PC-3 (cell line): ENCODE measurements around the gene CDH6. TPM values are rescaled to one million over a fixed set of nuclear protein-coding genes. Genes with fewer than 3 reads are reported as not detected.

Experiments
- ATAC-seq: fragments of 200-7000 bp; cut with Tn5 transposase; 2 replicates; pipeline ENCODE4 v1.9.1; 2020; ENCODE audit warnings: mild to moderate bottlenecking, moderate library complexity
- BruUV-seq: library from RNA; stranded (reverse); fragments of 400-500 nt; replicated peaks from 2 replicates; lab custom pipeline; 2021; lab: Mats Ljungman, UMichigan
- CTCF ChIA-PET: fragments of 300-600 bp; sonication (Branson Sonifier 250); formaldehyde crosslinking; loops from one replicate; lab custom pipeline; 2022; ENCODE audit warnings: antibody characterized with exemption; lab: Charles Lee
- POLR2A ChIA-PET: fragments of 300-600 bp; sonication (Branson Sonifier 250); formaldehyde crosslinking; loops from one replicate; lab custom pipeline; 2022; ENCODE audit warnings: antibody characterized with exemption; ENCODE audit not compliant: unreplicated experiment; lab: Charles Lee
- DNase-seq: peaks from one replicate; pipeline ENCODE4 v3.0.0-alpha.2; 2015
- H2AFZ ChIP-seq: fragments of 300-600 bp; sonication (generic); 2 replicates; pipeline ENCODE4 v1.6.0; 2016; ENCODE audit warnings: antibody characterized with exemption, low read length
- H3F3A ChIP-seq: fragments of 300-600 bp; sonication (generic); one replicate; pipeline ENCODE4 v1.6.0; 2017; ENCODE audit warnings: antibody characterized with exemption, low read length, control low read depth, mild to moderate bottlenecking; ENCODE audit not compliant: unreplicated experiment
- H3K27ac ChIP-seq: fragments of 300-600 bp; sonication (generic); 2 replicates; pipeline ENCODE4 v1.5.1; 2016; ENCODE audit warnings: mild to moderate bottlenecking, low read length
- H3K27me3 ChIP-seq: fragments of 300-600 bp; sonication (generic); 2 replicates; pipeline ENCODE4 v1.6.1; 2016; ENCODE audit warnings: low read length, mixed read lengths
- H3K36me3 ChIP-seq: fragments of 300-600 bp; sonication (generic); 2 replicates; pipeline ENCODE4 v1.6.1; 2016; ENCODE audit warnings: low read depth, mixed run types, low read length, mixed read lengths
- H3K4me1 ChIP-seq: fragments of 300-600 bp; sonication (generic); 2 replicates; pipeline ENCODE4 v1.5.1; 2016; ENCODE audit warnings: low read length; ENCODE audit not compliant: insufficient read depth
- H3K4me2 ChIP-seq: fragments of 300-600 bp; sonication (generic); 2 replicates; pipeline ENCODE4 v1.6.0; 2016; ENCODE audit warnings: low read length
- H3K4me3 ChIP-seq: fragments of 300-600 bp; sonication (generic); 2 replicates; pipeline ENCODE4 v1.5.1; 2016; ENCODE audit warnings: mild to moderate bottlenecking, low read length, mixed read lengths
- H3K79me2 ChIP-seq: fragments of 300-600 bp; sonication (generic); 2 replicates; pipeline ENCODE4 v1.6.1; 2017; ENCODE audit warnings: low read length, mixed read lengths
- H3K9ac ChIP-seq: fragments of 300-600 bp; sonication (generic); 2 replicates; pipeline ENCODE4 v1.6.0; 2016; ENCODE audit warnings: mild to moderate bottlenecking, low read length
- H3K9me2 ChIP-seq: fragments of 300-600 bp; sonication (generic); replicated peaks from 2 replicates; pipeline ENCODE4 v1.6.1; 2016; ENCODE audit warnings: mixed run types, low read length, mixed read lengths
- H3K9me3 ChIP-seq: fragments of 300-600 bp; sonication (generic); 2 replicates; pipeline ENCODE4 v1.6.1; 2016; ENCODE audit warnings: low read length, mixed read lengths
- H4K20me1 ChIP-seq: fragments of 300-600 bp; sonication (generic); 2 replicates; pipeline ENCODE4 v1.6.1; 2016; ENCODE audit warnings: low read length, mixed read lengths
- EZH2 ChIP-seq: fragments of 300-600 bp; sonication (generic); IDR thresholded peaks from one replicate; pipeline ENCODE4 v1.6.1; 2017; ENCODE audit warnings: antibody characterized with exemption, mild to moderate bottlenecking, low read length; ENCODE audit not compliant: unreplicated experiment
- EZH2phosphoT487 ChIP-seq: fragments of 300-600 bp; sonication (generic); IDR thresholded peaks from 2 replicates; pipeline ENCODE4 v1.6.1; 2018; ENCODE audit warnings: mild to moderate bottlenecking, antibody characterized with exemption, low read length, borderline replicate concordance
- intact Hi-C: fragments of 100-400 bp; cut with micrococcal nuclease; formaldehyde crosslinking; loops from 2 replicates; pipeline ENCODE4 v1.9.0; 2023
- total RNA-seq: library from RNA; depleted of rRNA; stranded (reverse); fragments of >200 nt; gene quantifications from 2 replicates; pipeline ENCODE4 v1.2.3, GENCODE V29; 2014
- TF ChIP-seq, protein P1 (sequence below): fragments of 300-600 bp; sonication (generic); conservative IDR thresholded peaks from 2 replicates; pipeline ENCODE4 v1.5.1; 2017; ENCODE audit warnings: antibody characterized with exemption, low read depth, mild to moderate bottlenecking, low read length

Gene CDH6
- total RNA-seq, 1 experiment from 2014 or later = 1.9 TPM

DNA sequence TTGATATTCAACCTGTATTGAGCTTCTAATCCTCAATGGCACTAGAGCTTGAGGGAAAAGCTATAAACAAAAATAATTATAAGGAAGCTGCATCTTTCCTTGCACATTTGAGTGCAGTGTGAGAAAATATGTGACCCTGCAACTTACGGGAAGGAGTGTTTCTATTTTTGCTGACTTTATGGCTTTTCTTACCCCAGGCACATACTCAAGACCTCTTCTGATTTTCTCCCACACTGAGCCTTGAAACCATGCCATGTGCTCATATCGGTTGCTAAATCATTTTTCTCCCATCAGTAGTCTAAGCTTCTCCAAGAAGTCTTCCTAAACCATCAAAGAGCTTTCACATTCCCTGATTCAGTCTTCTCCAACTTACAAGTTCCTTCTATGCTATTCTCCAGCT, 91.5 kb downstream of the CDH6 start:
- no peak for ATAC-seq
- no peak overlapping the region for H2AFZ ChIP-seq
- no peaks in the 10 kb centered on the region for H3K9me2 ChIP-seq
- TF ChIP-seq EZH2 = no peak
- no peak for TF ChIP-seq EZH2phosphoT487
- TF ChIP-seq, protein P1, sequence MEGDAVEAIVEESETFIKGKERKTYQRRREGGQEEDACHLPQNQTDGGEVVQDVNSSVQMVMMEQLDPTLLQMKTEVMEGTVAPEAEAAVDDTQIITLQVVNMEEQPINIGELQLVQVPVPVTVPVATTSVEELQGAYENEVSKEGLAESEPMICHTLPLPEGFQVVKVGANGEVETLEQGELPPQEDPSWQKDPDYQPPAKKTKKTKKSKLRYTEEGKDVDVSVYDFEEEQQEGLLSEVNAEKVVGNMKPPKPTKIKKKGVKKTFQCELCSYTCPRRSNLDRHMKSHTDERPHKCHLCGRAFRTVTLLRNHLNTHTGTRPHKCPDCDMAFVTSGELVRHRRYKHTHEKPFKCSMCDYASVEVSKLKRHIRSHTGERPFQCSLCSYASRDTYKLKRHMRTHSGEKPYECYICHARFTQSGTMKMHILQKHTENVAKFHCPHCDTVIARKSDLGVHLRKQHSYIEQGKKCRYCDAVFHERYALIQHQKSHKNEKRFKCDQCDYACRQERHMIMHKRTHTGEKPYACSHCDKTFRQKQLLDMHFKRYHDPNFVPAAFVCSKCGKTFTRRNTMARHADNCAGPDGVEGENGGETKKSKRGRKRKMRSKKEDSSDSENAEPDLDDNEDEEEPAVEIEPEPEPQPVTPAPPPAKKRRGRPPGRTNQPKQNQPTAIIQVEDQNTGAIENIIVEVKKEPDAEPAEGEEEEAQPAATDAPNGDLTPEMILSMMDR = no peak
- no peaks in the 10 kb centered on the region for H3K4me1 ChIP-seq
- H3F3A ChIP-seq = no peaks in the 10 kb centered on the region
- ChIA-PET CTCF (no interaction called here), POLR2A (no interaction called here)
- no peaks in the 10 kb centered on the region for H3K9me3 ChIP-seq
- H3K27ac ChIP-seq = no peak overlapping the region
- no peaks in the 10 kb centered on the region for H4K20me1 ChIP-seq
- intact Hi-C loops = no loop called here
- no peaks in the 10 kb centered on the region for H3K79me2 ChIP-seq
- DNase-seq = no peak
- H3K36me3 ChIP-seq = no peaks in the 10 kb centered on the region
- no peak overlapping the region for H3K4me3 ChIP-seq
- no peaks in the 10 kb centered on the region; the same call in 1 of the 2 replicates for H3K27me3 ChIP-seq
- H3K4me2 ChIP-seq = no peak overlapping the region
- BruUV-seq = no TSS peak
- H3K9ac ChIP-seq = no peak overlapping the region

- Histone ChIP-seq H3K4me1 (no peaks in the 10 kb centered on the region), H2AFZ (no peak overlapping the region), H3K27me3 (no peaks in the 10 kb centered on the region), H3K9me2 (no peaks in the 10 kb centered on the region), H3K27ac (no peak overlapping the region), H3K4me2 (no peak overlapping the region), H3F3A (no peaks in the 10 kb centered on the region), H3K4me3 (no peak overlapping the region), H3K79me2 (no peaks in the 10 kb centered on the region), H3K36me3 (no peaks in the 10 kb centered on the region), H3K9me3 (no peaks in the 10 kb centered on the region), H3K9ac (no peak overlapping the region), H4K20me1 (no peaks in the 10 kb centered on the region)
- intact Hi-C loops = no loop called here
- TF ChIP-seq, protein P1 = no peak
- TF ChIP-seq EZH2 (no peak), EZH2phosphoT487 (no peak)
- ChIA-PET POLR2A (no interaction called here), CTCF (no interaction called here)
- no TSS peak for BruUV-seq
- DNase-seq = no peak
- no peak for ATAC-seq
Observed at GRCh38 chr5:31287985-31288384, 94.5 kb downstream of the CDH6 start.

- Histone ChIP-seq H3K9me3 (no peaks in the 10 kb centered on the region), H3K27me3 (peaks cover 8% of the 10 kb centered on the region), H4K20me1 (no peaks in the 10 kb centered on the region), H3K4me2 (no peak overlapping the region), H3K4me1 (no peaks in the 10 kb centered on the region), H3K79me2 (no peaks in the 10 kb centered on the region), H3K9ac (no peak overlapping the region), H3F3A (no peaks in the 10 kb centered on the region), H2AFZ (no peak overlapping the region), H3K27ac (no peak overlapping the region), H3K9me2 (no peaks in the 10 kb centered on the region), H3K36me3 (no peaks in the 10 kb centered on the region), H3K4me3 (no peak overlapping the region)
- intact Hi-C loops = no loop called here
- ChIA-PET POLR2A (no interaction called here), CTCF (no interaction called here)
- ATAC-seq (no peak), DNase-seq (no peak)
- TF ChIP-seq EZH2 (no peak), EZH2phosphoT487 (no peak)
- TF ChIP-seq, protein P1 = no peak
- no TSS peak for BruUV-seq
Observed at GRCh38 chr5:31289429-31289828, 95.9 kb downstream of the CDH6 start.
